K562 (cell line): ENCODE results near the gene AGAP1. TPM values are rescaled to one million over a fixed set of nuclear protein-coding genes. Genes with fewer than 3 reads are reported as not detected.

ENCODE experiments used
- ATAC-seq: fragments of 200-7000 bp; cut with Tn5 transposase; 3 replicates; pipeline ENCODE4 v1.9.1; 2020; ENCODE audit warnings: moderate library complexity
- BruUV-seq: library from RNA; stranded (reverse); fragments of 400-500 nt; replicated peaks from 2 replicates; lab custom pipeline; 2021; lab: Mats Ljungman, UMichigan
- CTCF ChIA-PET: fragments of 300-600 bp; formaldehyde crosslinking; extraction: SDS; loops from one replicate; lab custom pipeline; 2021; ENCODE audit warnings: low intra/inter-chr PET ratio; lab: Yijun Ruan, JAX
- POLR2A ChIA-PET: fragments of 300-600, 350-650 bp; sonication (Branson Sonifier 250); formaldehyde crosslinking; extraction: SDS; loops from one replicate; lab custom pipeline; 2021; ENCODE audit warnings: antibody characterized with exemption, inconsistent platforms; lab: Yijun Ruan, JAX
- DNase-seq, 4 experiments: peaks; one replicate each; pipeline versions ENCODE4 v3.0.0 to v3.0.0-alpha.2; 2011 to 2018; ENCODE audit warnings: low spot score in 3 of 4, mixed read lengths in 3 of 4; ENCODE audit errors: extremely low read depth in 1 of 4
- FAIRE-seq: peaks from 2 replicates; lab custom pipeline; 2011; peaks lifted over from hg19 to GRCh38; lab: Jason Lieb, UNC
- H2AFZ ChIP-seq: 2 replicates; pipeline ENCODE4 v1.6.0; 2011; ENCODE audit warnings: low read depth, low read length, control low read depth, inconsistent platforms
- H3K27ac ChIP-seq: fragments of 200-600 bp; 3 replicates; pipeline ENCODE4 v1.8.0; 2011; ENCODE audit warnings: low read depth, mild to moderate bottlenecking, control low read depth, inconsistent platforms, low read length, moderate library complexity, mixed read lengths; ENCODE audit errors: extremely low read depth
- H3K27me3 ChIP-seq, 2 experiments: fragments of 300-600 bp in 1 of 2; 2 replicates in 1 of 2; 3 replicates in 1 of 2; pipeline versions ENCODE4 v1.6.0 to v1.8.0; 2011; ENCODE audit warnings: inconsistent platforms in 2 of 2, low read length in 2 of 2, mild to moderate bottlenecking in 1 of 2, mixed read lengths in 1 of 2, moderate library complexity in 1 of 2; ENCODE audit not compliant: control insufficient read depth in 2 of 2, insufficient read depth in 2 of 2
- H3K36me3 ChIP-seq: fragments of 300-600 bp; 3 replicates; pipeline ENCODE4 v1.8.0; 2011; ENCODE audit warnings: mild to moderate bottlenecking, low read length, inconsistent platforms; ENCODE audit not compliant: control insufficient read depth, insufficient read depth
- H3K4me1 ChIP-seq, 2 experiments: fragments of 200-600 bp in 1 of 2; replicated peaks in 1 of 2; 2 replicates in 1 of 2; 3 replicates in 1 of 2; pipeline versions ENCODE4 v1.5.1 to v1.8.0; 2011; ENCODE audit warnings: inconsistent platforms in 2 of 2, low read length in 2 of 2, mild to moderate bottlenecking in 1 of 2, mixed read lengths in 1 of 2, moderate library complexity in 1 of 2; ENCODE audit not compliant: control insufficient read depth in 2 of 2, insufficient read depth in 2 of 2
- H3K4me2 ChIP-seq: 2 replicates; pipeline ENCODE4 v1.6.1; 2011; ENCODE audit warnings: low read length, control low read depth, inconsistent platforms, mixed read lengths; ENCODE audit not compliant: insufficient read depth
- H3K4me3 ChIP-seq: fragments of 200-600 bp; sonication (generic), shearing (Covaris generic); 2 replicates; pipeline ENCODE4 v1.5.1; 2016; ENCODE audit warnings: control low read depth, inconsistent platforms
- H3K79me2 ChIP-seq: fragments of 200-600 bp; 3 replicates; pipeline ENCODE4 v1.8.0; 2011; ENCODE audit warnings: low read length, inconsistent platforms; ENCODE audit not compliant: control insufficient read depth, insufficient read depth
- H3K9ac ChIP-seq, 2 experiments: 2 replicates each; pipeline versions ENCODE4 v1.6.0 to v1.6.1; 2011; ENCODE audit warnings: low read depth in 2 of 2, low read length in 2 of 2, control low read depth in 1 of 2, inconsistent platforms in 1 of 2, mild to moderate bottlenecking in 1 of 2, mixed read lengths in 1 of 2; ENCODE audit not compliant: insufficient read depth in 1 of 2
- H3K9me1 ChIP-seq: one replicate; pipeline ENCODE4 v1.6.0; 2011; ENCODE audit warnings: inconsistent platforms, mild to moderate bottlenecking, low read length, moderate library complexity; ENCODE audit not compliant: control insufficient read depth, insufficient read depth
- H3K9me3 ChIP-seq: replicated peaks from 2 replicates; pipeline ENCODE4 v1.5.1; 2011; ENCODE audit warnings: low read depth, low read length, inconsistent platforms; ENCODE audit not compliant: control insufficient read depth, insufficient read depth
- H4K20me1 ChIP-seq: replicated peaks from 2 replicates; pipeline ENCODE4 v1.6.1; 2011; ENCODE audit warnings: low read length, inconsistent platforms, mixed read lengths; ENCODE audit not compliant: control insufficient read depth, insufficient read depth
- ESRRA ChIP-seq: fragments of 450-650 bp; IDR thresholded peaks from 2 replicates; pipeline ENCODE4 v1.6.1; 2014; ENCODE audit warnings: low read depth, mild to moderate bottlenecking, moderate library complexity, borderline replicate concordance
- JUND ChIP-seq, 2 experiments: IDR thresholded peaks; 2 replicates in 1 of 2; 3 replicates in 1 of 2; pipeline ENCODE4 v1.6.1; 2011; ENCODE audit warnings: borderline replicate concordance in 2 of 2, low read depth in 2 of 2, low read length in 2 of 2, improper control_type of control experiment in 1 of 2, missing biosample characterization in 1 of 2, missing genetic modification characterization in 1 of 2, missing genetic modification reagents in 1 of 2
- SETDB1 ChIP-seq: IDR thresholded peaks from one replicate; pipeline ENCODE4 v1.6.1; 2012; ENCODE audit warnings: low read length, control low read depth, inconsistent platforms
- WGBS: fragments of 100-300 bp; shearing (Covaris generic); methylation state at CpG from one replicate; pipeline ENCODE4 v1.1.6; 2016; ENCODE audit warnings: low coverage, mixed read lengths; ENCODE audit not compliant: insufficient coverage; ENCODE audit errors: missing lambda C conversion rate; 5-methylcytosine and 5-hydroxymethylcytosine counted together
- in situ Hi-C: fragments of 300-500 bp; cut with MboI; formaldehyde crosslinking; loops from 4 replicates; pipeline ENCODE4 v1.15.0; 2018; ENCODE audit warnings: inconsistent platforms, mixed read lengths
- intact Hi-C: fragments of 100-400 bp; cut with micrococcal nuclease; formaldehyde crosslinking; loops from 2 replicates; pipeline ENCODE4 v1.14.2; 2022
- polyA plus RNA-seq, 8 experiments: library from polyadenylated mRNA; depleted of rRNA in 4 of 8; stranded (reverse) in 5 of 8; unstranded in 3 of 8; fragments of >200 nt; fragmentation: Nextera tagmentation in 2 of 8; fragmentation: Illumina TruSeq in 1 of 8; extraction: Ambion mirVana in 2 of 8; extraction: Trizol in 1 of 8; gene quantifications; 2 replicates each; pipeline versions ENCODE4 v1.2.1 to v1.2.3, GENCODE V29; 2011 to 2014; ENCODE audit warnings: inconsistent platforms in 1 of 8, missing spikeins in 1 of 8
- total RNA-seq, 7 experiments: library from RNA; depleted of rRNA in 6 of 7; stranded (reverse); fragments of >200 nt in 6 of 7; fragmentation: Illumina TruSeq in 2 of 7; extraction: Trizol in 2 of 7; gene quantifications; 2 replicates each; pipeline versions ENCODE4 v1.2.1 to v1.2.3, GENCODE V29; 2011 to 2021; ENCODE audit warnings: low replicate concordance in 1 of 7

The AGAP1 gene
- total and polyA plus RNA-seq, 9 of the 15 experiments (the other 6 are each of a cell fraction or from before 2014, with no cell fraction given) = 1.3 to 24.0 (median 10.6) TPM

- POLR2A ChIA-PET = no interaction called here
- DNase-seq (no peak), FAIRE-seq (no peak), ATAC-seq (no peak)
- H2AFZ ChIP-seq = no peak overlapping the region
- no peak overlapping the region for H3K4me3 ChIP-seq
- peaks cover 14 to 21% of the 10 kb centered on the region in 2 experiments; a peak in 3 of 5 replicates for H3K4me1 ChIP-seq
- peaks cover 50% of the 10 kb centered on the region for H4K20me1 ChIP-seq
- no TSS peak for BruUV-seq
- peaks cover 10% of the 10 kb centered on the region for H3K9me1 ChIP-seq
- WGBS = 85% methylated on average over 8 of the region's 9 CpGs
- no peak overlapping the region for H3K4me2 ChIP-seq
- H3K36me3 ChIP-seq = no peaks in the 10 kb centered on the region
- H3K9me3 ChIP-seq = no peaks in the 10 kb centered on the region
- TF ChIP-seq JUND (IDR thresholded peaks at IDR 0.05; ENCODE audit: borderline replicate concordance, low read depth, low read length) (no peak), JUND (tag; IDR thresholded peaks at IDR 0.05; ENCODE audit: borderline replicate concordance, low read depth, low read length) (no peak), SETDB1 (no peak), ESRRA (peak; percentile 66; the same call in 1 of the 2 replicates)
- TF ChIP-seq, all 486 proteins: peak for 1
- H3K9ac ChIP-seq = no peak overlapping the region
- CTCF ChIA-PET = no interaction called here
- no peaks in the 10 kb centered on the region for H3K27me3 ChIP-seq
- no peak overlapping the region for H3K27ac ChIP-seq
- in situ Hi-C loops = no loop called here
- peaks cover 72% of the 10 kb centered on the region for H3K79me2 ChIP-seq
- intact Hi-C loops = no loop called here
Observed at GRCh38 chr2:235660484-235661082, 166.7 kb downstream of the AGAP1 start.
